ENCODE measurements around the gene FADS1. TPM values are rescaled to one million over a fixed set of nuclear protein-coding genes. Genes with fewer than 3 reads are reported as not detected.

The FADS1 gene
- total RNA-seq, 4 donors from 2014 or later: 16.4 to 69.6 (median 46.6) TPM

- peaks cover 6% of the 10 kb centered on the region for H3K4me1 ChIP-seq
- H3K9me3 ChIP-seq: no peaks in the 10 kb centered on the region
- WGBS: 86% methylated on average over 13 of the region's 18 CpGs
- peaks cover 9% of the 10 kb centered on the region for H3K36me3 ChIP-seq
- no peaks in the 10 kb centered on the region for H3K27me3 ChIP-seq
- no peak overlapping the region for H3K4me3 ChIP-seq
- DNase-seq (ENCODE audit: low spot score in 2 of 2): no peak
- no peak overlapping the region for H3K27ac ChIP-seq
- no peak for TF ChIP-seq CTCF (IDR thresholded peaks at IDR 0.05)
- no peak for TF ChIP-seq POLR2AphosphoS5 (IDR thresholded peaks at IDR 0.05)
- TF ChIP-seq POLR2A (IDR thresholded peaks at IDR 0.05): no peak
- TF ChIP-seq EP300 (IDR thresholded peaks at IDR 0.05): no peak
Observed at GRCh38 chr11:61862714-61863547, 46.1 kb upstream of the FADS1 start.

- Histone ChIP-seq H3K36me3 (peaks cover 16% of the 10 kb centered on the region), H3K4me1 (peaks cover 4% of the 10 kb centered on the region), H3K27me3 (no peaks in the 10 kb centered on the region), H3K9me3 (no peaks in the 10 kb centered on the region), H3K4me3 (no peak overlapping the region), H3K27ac (no peak overlapping the region)
- WGBS: 70% methylated on average over 8 of the region's 9 CpGs
- no peak for DNase-seq (ENCODE audit: low spot score in 2 of 2)
- no peak for TF ChIP-seq POLR2A (IDR thresholded peaks at IDR 0.05)
- no peak for TF ChIP-seq CTCF (IDR thresholded peaks at IDR 0.05)
- TF ChIP-seq EP300 (IDR thresholded peaks at IDR 0.05): no peak
- TF ChIP-seq POLR2AphosphoS5 (IDR thresholded peaks at IDR 0.05): no peak
Observed at GRCh38 chr11:61861634-61862033, 44.8 kb upstream of the FADS1 start.

- H3K9me3 ChIP-seq: no peaks in the 10 kb centered on the region
- DNase-seq (ENCODE audit: low spot score in 2 of 2): no peak
- no peak overlapping the region for H3K27ac ChIP-seq
- no peaks in the 10 kb centered on the region for H3K27me3 ChIP-seq
- 58% methylated on average over 16 of the region's 16 CpGs for WGBS
- no peak overlapping the region for H3K4me3 ChIP-seq
- peaks cover 16% of the 10 kb centered on the region for H3K36me3 ChIP-seq
- no peaks in the 10 kb centered on the region for H3K4me1 ChIP-seq
- TF ChIP-seq POLR2AphosphoS5 (IDR thresholded peaks at IDR 0.05): no peak
- TF ChIP-seq POLR2A (IDR thresholded peaks at IDR 0.05): no peak
- TF ChIP-seq EP300 (IDR thresholded peaks at IDR 0.05): no peak
- no peak for TF ChIP-seq CTCF (IDR thresholded peaks at IDR 0.05)
Observed at GRCh38 chr11:61860054-61860903, 43.5 kb upstream of the FADS1 start.

GRCh38 chr11:61855939-61856680 lies 39.3 kb upstream of the FADS1 start:
- H3K36me3 ChIP-seq: peaks cover 11% of the 10 kb centered on the region
- H3K27me3 ChIP-seq: no peaks in the 10 kb centered on the region
- H3K27ac ChIP-seq: no peak overlapping the region
- no peak for TF ChIP-seq POLR2AphosphoS5 (IDR thresholded peaks at IDR 0.05)
- no peak for TF ChIP-seq EP300 (IDR thresholded peaks at IDR 0.05)
- no peak for TF ChIP-seq CTCF (IDR thresholded peaks at IDR 0.05)
- no peak for TF ChIP-seq POLR2A (IDR thresholded peaks at IDR 0.05)
- no peak overlapping the region for H3K4me3 ChIP-seq
- H3K4me1 ChIP-seq: peaks cover under 1% of the 10 kb centered on the region
- no peak for DNase-seq (ENCODE audit: low spot score in 2 of 2)
- no peaks in the 10 kb centered on the region for H3K9me3 ChIP-seq
- 100% methylated on average over 4 of the region's 12 CpGs for WGBS
